Neuronal stem cell (in vitro differentiated cells): ENCODE data around the gene HTR3A.

Experiments
- DNase-seq: peaks from one replicate; pipeline ENCODE4 v3.0.0-alpha.2; 2013; ENCODE audit warnings: low spot score
- H2AFZ ChIP-seq: one replicate; pipeline ENCODE4 v1.6.1; 2013; ENCODE audit warnings: mild to moderate bottlenecking, low read length, inconsistent platforms
- H2AK5ac ChIP-seq: 2 replicates; pipeline ENCODE4 v1.6.1; 2013; ENCODE audit warnings: low read depth, mild to moderate bottlenecking, inconsistent platforms, low read length, moderate library complexity, mixed read lengths
- H2BK120ac ChIP-seq: 2 replicates; pipeline ENCODE4 v1.6.1; 2013; ENCODE audit warnings: low read depth, mild to moderate bottlenecking, inconsistent platforms, low read length, moderate library complexity, mixed read lengths
- H2BK12ac ChIP-seq: one replicate; pipeline ENCODE4 v1.6.1; 2013; ENCODE audit warnings: low read length, inconsistent platforms
- H2BK15ac ChIP-seq: 2 replicates; pipeline ENCODE4 v1.6.1; 2013; ENCODE audit warnings: mild to moderate bottlenecking, low read length, inconsistent platforms, mixed read lengths
- H2BK5ac ChIP-seq: one replicate; pipeline ENCODE4 v1.6.1; 2013; ENCODE audit warnings: inconsistent platforms, mild to moderate bottlenecking, low read length, moderate library complexity
- H3K14ac ChIP-seq: one replicate; pipeline ENCODE4 v1.6.1; 2013; ENCODE audit warnings: low read length, inconsistent platforms
- H3K18ac ChIP-seq: 2 replicates; pipeline ENCODE4 v1.6.1; 2013; ENCODE audit warnings: low read length, inconsistent platforms
- H3K23ac ChIP-seq: 2 replicates; pipeline ENCODE4 v1.6.1; 2013; ENCODE audit warnings: low read depth, mild to moderate bottlenecking, mixed read lengths, low read length, inconsistent platforms; ENCODE audit not compliant: poor library complexity
- H3K27ac ChIP-seq: replicated peaks from 3 replicates; pipeline ENCODE4 v1.5.1; 2013; ENCODE audit warnings: low read length, inconsistent platforms
- H3K27me3 ChIP-seq, 3 experiments: 2 replicates each; pipeline ENCODE4 v1.6.1; 2013; ENCODE audit warnings: low read length in 3 of 3, mild to moderate bottlenecking in 2 of 3, inconsistent platforms in 1 of 3, low read depth in 1 of 3, mixed read lengths in 1 of 3, moderate library complexity in 1 of 3; ENCODE audit not compliant: control insufficient read depth in 3 of 3, insufficient read depth in 3 of 3
- H3K36me3 ChIP-seq, 2 donors: replicated peaks in 1 of 2; 2 replicates each; pipeline ENCODE4 v1.6.1; 2013; ENCODE audit warnings: low read length in 2 of 2; ENCODE audit not compliant: control insufficient read depth in 2 of 2, insufficient read depth in 2 of 2
- H3K4ac ChIP-seq: 2 replicates; pipeline ENCODE4 v1.6.1; 2013; ENCODE audit warnings: inconsistent platforms, mild to moderate bottlenecking, low read length, moderate library complexity
- H3K4me1 ChIP-seq, 2 donors: 1 replicate in 1 of 2; 2 replicates in 1 of 2; pipeline ENCODE4 v1.6.1; 2013; ENCODE audit warnings: low read length in 2 of 2, low read depth in 1 of 2; ENCODE audit not compliant: control insufficient read depth in 2 of 2, insufficient read depth in 1 of 2
- H3K4me2 ChIP-seq: one replicate; pipeline ENCODE4 v1.6.1; 2013; ENCODE audit warnings: mild to moderate bottlenecking, low read length, inconsistent platforms; ENCODE audit not compliant: insufficient read depth, poor library complexity, severe bottlenecking
- H3K4me3 ChIP-seq, 2 donors: 2 replicates each; pipeline ENCODE4 v1.5.1; 2013; ENCODE audit warnings: low read length in 2 of 2, mild to moderate bottlenecking in 2 of 2, inconsistent platforms in 1 of 2, moderate library complexity in 1 of 2
- H3K79me1 ChIP-seq: one replicate; pipeline ENCODE4 v1.6.1; 2013; ENCODE audit warnings: low read depth, mild to moderate bottlenecking, inconsistent platforms, low read length, moderate library complexity
- H3K9ac ChIP-seq: one replicate; pipeline ENCODE4 v1.6.1; 2013; ENCODE audit warnings: mild to moderate bottlenecking, low read depth, low read length, inconsistent platforms; ENCODE audit not compliant: poor library complexity
- H3K9me3 ChIP-seq, 2 donors: replicated peaks in 1 of 2; 2 replicates each; pipeline versions ENCODE3 to v1.6.1; 2013; ENCODE audit warnings: low read length in 2 of 2, mild to moderate bottlenecking in 2 of 2, inconsistent platforms in 1 of 2, low read depth in 1 of 2, mixed read lengths in 1 of 2, moderate library complexity in 1 of 2; ENCODE audit not compliant: control insufficient read depth in 2 of 2, insufficient read depth in 1 of 2
- H4K8ac ChIP-seq: one replicate; pipeline ENCODE4 v1.6.1; 2013; ENCODE audit warnings: low read depth, mild to moderate bottlenecking, inconsistent platforms, low read length, moderate library complexity
- H4K91ac ChIP-seq: one replicate; pipeline ENCODE4 v1.6.1; 2013; ENCODE audit warnings: low read length, low read depth, mild to moderate bottlenecking, inconsistent platforms; ENCODE audit not compliant: poor library complexity
- WGBS, 2 donors: extraction: QIAGEN DNeasy Blood & Tissue Kit; methylation state at CpG; one replicate each; pipeline ENCODE4 v1.1.7; 2013; ENCODE audit warnings: missing lambda C conversion rate in 2 of 2, mixed read lengths in 1 of 2; ENCODE audit not compliant: insufficient read length in 2 of 2, insufficient replicate concordance in 1 of 2; ENCODE audit errors: extremely low coverage in 2 of 2; 5-methylcytosine and 5-hydroxymethylcytosine counted together

The HTR3A gene

GRCh38 chr11:114033066-114033465 is 58.2 kb downstream of the HTR3A start:
- H4K8ac ChIP-seq: peak overlapping the region; percentile 29
- H2AK5ac ChIP-seq: no peak overlapping the region
- H3K27ac ChIP-seq: no peak overlapping the region
- no CpG with 5 or more reads among the region's 5 CpGs for WGBS, 2 donors
- H3K79me1 ChIP-seq: no peaks in the 10 kb centered on the region
- no peak overlapping the region for H2AFZ ChIP-seq
- H3K27me3 ChIP-seq: peaks cover 0 to 7% (median 0%) of the 10 kb centered on the region in 3 experiments
- H3K4ac ChIP-seq: no peak overlapping the region
- no peak overlapping the region for H2BK12ac ChIP-seq
- peak overlapping the region in 1 of 2 donors; percentile 24 for H3K4me3 ChIP-seq
- peak overlapping the region; percentile 1 for H3K23ac ChIP-seq
- H3K18ac ChIP-seq: no peak overlapping the region
- H3K14ac ChIP-seq: no peak overlapping the region
- H3K9ac ChIP-seq: no peak overlapping the region
- H2BK15ac ChIP-seq: no peak overlapping the region
- peaks cover 0 to 2% of the 10 kb centered on the region in 2 donors for H3K9me3 ChIP-seq
- peaks cover 3 to 5% of the 10 kb centered on the region in 2 donors for H3K4me1 ChIP-seq
- DNase-seq: no peak
- H2BK120ac ChIP-seq: no peak overlapping the region
- no peaks in the 10 kb centered on the region for H3K36me3 ChIP-seq
- H2BK5ac ChIP-seq: no peak overlapping the region
- no peak overlapping the region for H4K91ac ChIP-seq
- no peak overlapping the region for H3K4me2 ChIP-seq

GRCh38 chr11:114033572-114033971 is 58.7 kb downstream of the HTR3A start:
- Histone ChIP-seq H3K4ac (no peak overlapping the region), H2BK15ac (no peak overlapping the region), H2BK12ac (no peak overlapping the region), H4K8ac (peak overlapping the region; percentile 29), H3K4me2 (no peak overlapping the region), H2BK5ac (no peak overlapping the region), H3K23ac (no peak overlapping the region), H3K18ac (no peak overlapping the region), H3K14ac (no peak overlapping the region), H3K79me1 (no peaks in the 10 kb centered on the region), H2AFZ (no peak overlapping the region), H2BK120ac (no peak overlapping the region), H2AK5ac (no peak overlapping the region), H3K27me3 (peaks cover 0 to 7% (median 0%) of the 10 kb centered on the region in 3 experiments), H3K36me3 (no peaks in the 10 kb centered on the region), H3K9me3 (no peaks in the 10 kb centered on the region), H3K4me3 (no peak overlapping the region), H3K9ac (no peak overlapping the region), H3K4me1 (peaks cover 3 to 5% of the 10 kb centered on the region in 2 donors), H3K27ac (no peak overlapping the region), H4K91ac (no peak overlapping the region)
- WGBS, 2 donors: no CpG with 5 or more reads among the region's 2 CpGs
- no peak for DNase-seq

- Histone ChIP-seq H2BK5ac (peak overlapping the region; percentile 45), H2BK120ac (no peak overlapping the region), H3K36me3 (no peaks in the 10 kb centered on the region), H4K8ac (no peak overlapping the region), H2AK5ac (peak overlapping the region; percentile 96), H2BK12ac (no peak overlapping the region), H3K23ac (no peak overlapping the region), H2AFZ (no peak overlapping the region), H3K27me3 (no peaks in the 10 kb centered on the region), H3K79me1 (no peaks in the 10 kb centered on the region), H3K27ac (no peak overlapping the region), H3K4me1 (peaks cover 3 to 5% of the 10 kb centered on the region in 2 donors), H3K9ac (no peak overlapping the region), H2BK15ac (no peak overlapping the region), H3K4me2 (no peak overlapping the region), H3K18ac (no peak overlapping the region), H3K4ac (no peak overlapping the region), H3K9me3 (no peaks in the 10 kb centered on the region), H3K14ac (no peak overlapping the region), H4K91ac (no peak overlapping the region), H3K4me3 (no peak overlapping the region)
- DNase-seq: no peak
- no CpG with 5 or more reads among the region's 11 CpGs for WGBS, 2 donors
Observed at GRCh38 chr11:114034956-114035355, 60.0 kb downstream of the HTR3A start.

GRCh38 chr11:114036147-114036811 is 61.4 kb downstream of the HTR3A start:
- Histone ChIP-seq H3K79me1 (no peaks in the 10 kb centered on the region), H2BK120ac (no peak overlapping the region), H2BK12ac (no peak overlapping the region), H3K4ac (no peak overlapping the region), H3K4me3 (no peak overlapping the region), H2BK5ac (no peak overlapping the region), H3K14ac (no peak overlapping the region), H3K27ac (no peak overlapping the region), H3K27me3 (no peaks in the 10 kb centered on the region), H3K4me2 (no peak overlapping the region), H4K8ac (no peak overlapping the region), H3K9me3 (no peaks in the 10 kb centered on the region), H2AK5ac (no peak overlapping the region), H2BK15ac (no peak overlapping the region), H3K4me1 (peaks cover 3 to 5% of the 10 kb centered on the region in 2 donors), H3K9ac (no peak overlapping the region), H3K23ac (no peak overlapping the region), H3K18ac (no peak overlapping the region), H4K91ac (no peak overlapping the region), H3K36me3 (no peaks in the 10 kb centered on the region), H2AFZ (peak overlapping the region; percentile 85)
- WGBS, 2 donors: no CpG with 5 or more reads among the region's 37 CpGs
- DNase-seq: peak; percentile 88
